GM12874 (cell line): ENCODE results near the gene KRT76.

Source experiments
- CTCF ChIP-seq: IDR thresholded peaks from 2 replicates; pipeline ENCODE4 v1.5.1; 2011; ENCODE audit warnings: low read depth, mild to moderate bottlenecking, control low read depth, low read length, moderate library complexity; ENCODE audit not compliant: insufficient read depth

Gene KRT76

GRCh38 chr12:52752516-52752915 is 24.6 kb downstream of the KRT76 start:
- TF ChIP-seq CTCF = no peak

- TF ChIP-seq CTCF = no peak
These were observed 25.4 kb downstream of the KRT76 start for GRCh38 chr12:52751795-52752194.

- TF ChIP-seq CTCF = no peak
These were observed 27.3 kb downstream of the KRT76 start for GRCh38 chr12:52749827-52750226.

GRCh38 chr12:52748578-52748977 is 28.6 kb downstream of the KRT76 start:
- TF ChIP-seq CTCF = no peak

- no peak for TF ChIP-seq CTCF
These were observed 31.6 kb downstream of the KRT76 start for GRCh38 chr12:52745554-52745953.

GRCh38 chr12:52744493-52745156 is 32.5 kb downstream of the KRT76 start:
- no peak for TF ChIP-seq CTCF

- TF ChIP-seq CTCF = no peak
These were observed 34.2 kb downstream of the KRT76 start for GRCh38 chr12:52742822-52743457.

- TF ChIP-seq CTCF = no peak
These were observed 35.0 kb downstream of the KRT76 start for GRCh38 chr12:52742196-52742580.
